CD14-positive monocyte (primary cell): ENCODE results near the gene PRR9. TPM values are rescaled to one million over a fixed set of nuclear protein-coding genes. Genes with fewer than 3 reads are reported as not detected.
"Not testable (repeated sequence)": the region's sequence is repeated elsewhere in the genome, so short reads cannot be mapped to it uniquely, and the experiment has no call there.

ENCODE experiments used
- DNase-seq, 3 donors: peaks; one replicate each; pipeline ENCODE4 v3.0.0-alpha.2; 2011 to 2022
- H2AFZ ChIP-seq: 2 replicates; pipeline ENCODE4 v1.6.0; 2012; ENCODE audit warnings: mild to moderate bottlenecking, low read depth, low read length, inconsistent platforms; ENCODE audit not compliant: insufficient read depth, poor library complexity, severe bottlenecking
- H3K27ac ChIP-seq, 2 donors: 1 replicate in 1 of 2; 2 replicates in 1 of 2; pipeline ENCODE4 v1.5.1; 2012 to 2013; ENCODE audit warnings: low read length in 2 of 2, control low read depth in 1 of 2, inconsistent platforms in 1 of 2, low read depth in 1 of 2, mild to moderate bottlenecking in 1 of 2
- H3K27me3 ChIP-seq, 2 donors: one replicate each; pipeline versions ENCODE4 v1.6.0 to v1.6.1; 2011 to 2013; ENCODE audit warnings: low read length in 2 of 2; ENCODE audit not compliant: control insufficient read depth in 2 of 2, insufficient read depth in 2 of 2
- H3K36me3 ChIP-seq, 2 donors: replicated peaks in 1 of 2; 1 replicate in 1 of 2; 2 replicates in 1 of 2; pipeline versions ENCODE4 v1.5.1 to v1.6.1; 2012 to 2013; ENCODE audit warnings: low read length in 2 of 2, control low read depth in 1 of 2, inconsistent platforms in 1 of 2, mild to moderate bottlenecking in 1 of 2; ENCODE audit not compliant: insufficient read depth in 2 of 2, control insufficient read depth in 1 of 2
- H3K4me1 ChIP-seq, 2 donors: 1 replicate in 1 of 2; 2 replicates in 1 of 2; pipeline versions ENCODE4 v1.5.1 to v1.6.1; 2012 to 2013; ENCODE audit warnings: low read length in 2 of 2, control low read depth in 1 of 2, inconsistent platforms in 1 of 2, mild to moderate bottlenecking in 1 of 2, moderate library complexity in 1 of 2; ENCODE audit not compliant: insufficient read depth in 2 of 2, control insufficient read depth in 1 of 2
- H3K4me2 ChIP-seq: replicated peaks from 2 replicates; pipeline ENCODE3; 2012; ENCODE audit warnings: low read length, moderate library complexity, mild to moderate bottlenecking; ENCODE audit not compliant: poor library complexity, severe bottlenecking; ENCODE audit errors: extremely low read depth
- H3K4me3 ChIP-seq, 3 experiments: fragments of 200-600 bp in 1 of 3; sonication (generic) in 1 of 3; replicated peaks in 1 of 3; 1 replicate in 2 of 3; 2 replicates in 1 of 3; pipeline ENCODE4 v1.5.1; 2011 to 2013; ENCODE audit warnings: low read length in 3 of 3, mild to moderate bottlenecking in 3 of 3, control low read depth in 2 of 3, low read depth in 2 of 3, inconsistent platforms in 1 of 3, moderate library complexity in 1 of 3
- H3K79me2 ChIP-seq: 2 replicates; pipeline ENCODE4 v1.6.0; 2012; ENCODE audit warnings: mild to moderate bottlenecking, control low read depth, inconsistent platforms, low read length, moderate library complexity; ENCODE audit not compliant: insufficient read depth
- H3K9ac ChIP-seq: 2 replicates; pipeline ENCODE4 v1.6.0; 2017; ENCODE audit warnings: low read length, mild to moderate bottlenecking; ENCODE audit not compliant: insufficient read depth, poor library complexity, severe bottlenecking
- H3K9me3 ChIP-seq, 2 donors: replicated peaks in 1 of 2; 1 replicate in 1 of 2; 2 replicates in 1 of 2; pipeline versions ENCODE4 v1.5.1 to v1.6.1; 2012 to 2013; ENCODE audit warnings: low read length in 2 of 2, control low read depth in 1 of 2; ENCODE audit not compliant: control insufficient read depth in 1 of 2, insufficient read depth in 1 of 2
- H4K20me1 ChIP-seq: 2 replicates; pipeline ENCODE4 v1.6.0; 2012; ENCODE audit warnings: mild to moderate bottlenecking, low read length, control low read depth, moderate library complexity; ENCODE audit not compliant: insufficient read depth
- H3K27ac Mint-ChIP-seq, 7 donors: one replicate each; pipeline ENCODE4 v1.8.0; 2020; ENCODE audit warnings: mild to moderate bottlenecking in 7 of 7, mixed read lengths in 7 of 7, moderate library complexity in 6 of 7, inconsistent platforms in 2 of 7
- H3K27me3 Mint-ChIP-seq, 3 donors: one replicate each; pipeline ENCODE4 v1.8.0; 2021 to 2022; ENCODE audit warnings: low read depth in 3 of 3, mild to moderate bottlenecking in 3 of 3, mixed read lengths in 3 of 3, moderate library complexity in 3 of 3, inconsistent platforms in 1 of 3
- H3K36me3 Mint-ChIP-seq, 2 donors: one replicate each; pipeline ENCODE4 v1.8.0; 2020; ENCODE audit warnings: mixed read lengths in 2 of 2, inconsistent platforms in 1 of 2, mild to moderate bottlenecking in 1 of 2
- H3K4me1 Mint-ChIP-seq: one replicate; pipeline ENCODE4 v1.8.0; 2020; ENCODE audit warnings: mild to moderate bottlenecking, mixed read lengths
- H3K4me3 Mint-ChIP-seq, 2 donors: one replicate each; pipeline ENCODE4 v1.8.0; 2020; ENCODE audit warnings: mild to moderate bottlenecking in 2 of 2, mixed read lengths in 2 of 2, moderate library complexity in 1 of 2
- H3K9me3 Mint-ChIP-seq, 7 donors: one replicate each; pipeline ENCODE4 v1.8.0; 2020 to 2022; ENCODE audit warnings: mixed read lengths in 7 of 7, mild to moderate bottlenecking in 6 of 7, moderate library complexity in 6 of 7, inconsistent platforms in 2 of 7
- WGBS: methylation state at CpG from one replicate; pipeline ENCODE4 v1.1.5; 2013; ENCODE audit warnings: missing lambda C conversion rate; ENCODE audit not compliant: insufficient coverage; 5-methylcytosine and 5-hydroxymethylcytosine counted together
- intact Hi-C, 2 donors: fragments of 100-400 bp; cut with micrococcal nuclease; formaldehyde crosslinking; loops; one replicate each; pipeline versions ENCODE4 v1.15.0 to v1.15.1; 2023
- polyA plus RNA-seq, 3 donors: library from polyadenylated mRNA; depleted of rRNA in 1 of 3; unstranded in 2 of 3; stranded (reverse) in 1 of 3; fragments of 300-500 nt in 2 of 3; fragments of >200 nt in 1 of 3; fragmentation: Illumina TruSeq in 2 of 3; gene quantifications; 1 replicate in 2 of 3; 2 replicates in 1 of 3; pipeline ENCODE4 v1.2.3, GENCODE V29; 2012 to 2021
- TF ChIP-seq, protein P1 (sequence below): fragments of 200-600 bp; IDR thresholded peaks from one replicate; pipeline ENCODE4 v1.8.0; 2022; ENCODE audit warnings: antibody characterized with exemption, mild to moderate bottlenecking

The PRR9 gene
- polyA plus RNA-seq, 3 donors: not detected

DNA sequence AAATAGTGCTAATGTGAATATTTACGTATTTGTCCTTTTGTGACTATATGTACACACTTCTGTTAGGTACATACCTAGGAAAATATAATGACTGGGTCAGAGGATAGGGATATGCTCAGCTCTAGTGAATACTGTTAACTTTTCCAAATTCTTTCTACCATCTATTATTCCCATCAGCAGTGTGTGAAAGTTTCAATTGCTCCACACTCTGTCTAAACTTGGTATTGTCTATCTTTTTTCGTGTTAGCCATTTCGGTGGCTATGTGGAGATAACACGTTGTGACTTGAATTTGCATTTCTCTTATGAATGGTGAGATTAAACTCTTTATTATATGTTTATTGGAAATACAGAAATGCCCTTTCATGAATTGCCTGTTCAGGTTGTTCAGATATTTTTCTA, 36.8 kb upstream of the PRR9 start:
- intact Hi-C loops: no loop called here
- H3K27ac ChIP-seq: no peak overlapping the region
- H3K9me3 Mint-ChIP-seq: peaks cover 0 to 7% (median 4%) of the 10 kb centered on the region in 7 donors
- WGBS: no CpG with 5 or more reads among the region's 4 CpGs
- H4K20me1 ChIP-seq: no peaks in the 10 kb centered on the region
- DNase-seq: no peak
- H3K36me3 ChIP-seq: no peaks in the 10 kb centered on the region
- no peaks in the 10 kb centered on the region for H3K4me1 ChIP-seq
- no peak overlapping the region for H3K4me3 ChIP-seq
- H3K9ac ChIP-seq: no peak overlapping the region
- H3K27ac Mint-ChIP-seq: no peak overlapping the region
- H3K27me3 Mint-ChIP-seq: peaks cover 6 to 16% (median 7%) of the 10 kb centered on the region in 3 donors
- H3K4me3 Mint-ChIP-seq: no peak overlapping the region
- peaks cover 2 to 4% of the 10 kb centered on the region in 2 donors for H3K27me3 ChIP-seq
- no peak overlapping the region for H3K4me2 ChIP-seq
- H3K4me1 Mint-ChIP-seq: no peaks in the 10 kb centered on the region
- no peaks in the 10 kb centered on the region for H3K9me3 ChIP-seq
- H3K36me3 Mint-ChIP-seq: no peaks in the 10 kb centered on the region
- TF ChIP-seq, protein P1, sequence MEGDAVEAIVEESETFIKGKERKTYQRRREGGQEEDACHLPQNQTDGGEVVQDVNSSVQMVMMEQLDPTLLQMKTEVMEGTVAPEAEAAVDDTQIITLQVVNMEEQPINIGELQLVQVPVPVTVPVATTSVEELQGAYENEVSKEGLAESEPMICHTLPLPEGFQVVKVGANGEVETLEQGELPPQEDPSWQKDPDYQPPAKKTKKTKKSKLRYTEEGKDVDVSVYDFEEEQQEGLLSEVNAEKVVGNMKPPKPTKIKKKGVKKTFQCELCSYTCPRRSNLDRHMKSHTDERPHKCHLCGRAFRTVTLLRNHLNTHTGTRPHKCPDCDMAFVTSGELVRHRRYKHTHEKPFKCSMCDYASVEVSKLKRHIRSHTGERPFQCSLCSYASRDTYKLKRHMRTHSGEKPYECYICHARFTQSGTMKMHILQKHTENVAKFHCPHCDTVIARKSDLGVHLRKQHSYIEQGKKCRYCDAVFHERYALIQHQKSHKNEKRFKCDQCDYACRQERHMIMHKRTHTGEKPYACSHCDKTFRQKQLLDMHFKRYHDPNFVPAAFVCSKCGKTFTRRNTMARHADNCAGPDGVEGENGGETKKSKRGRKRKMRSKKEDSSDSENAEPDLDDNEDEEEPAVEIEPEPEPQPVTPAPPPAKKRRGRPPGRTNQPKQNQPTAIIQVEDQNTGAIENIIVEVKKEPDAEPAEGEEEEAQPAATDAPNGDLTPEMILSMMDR: no peak
- no peak overlapping the region for H2AFZ ChIP-seq
- H3K79me2 ChIP-seq: no peaks in the 10 kb centered on the region

DNA sequence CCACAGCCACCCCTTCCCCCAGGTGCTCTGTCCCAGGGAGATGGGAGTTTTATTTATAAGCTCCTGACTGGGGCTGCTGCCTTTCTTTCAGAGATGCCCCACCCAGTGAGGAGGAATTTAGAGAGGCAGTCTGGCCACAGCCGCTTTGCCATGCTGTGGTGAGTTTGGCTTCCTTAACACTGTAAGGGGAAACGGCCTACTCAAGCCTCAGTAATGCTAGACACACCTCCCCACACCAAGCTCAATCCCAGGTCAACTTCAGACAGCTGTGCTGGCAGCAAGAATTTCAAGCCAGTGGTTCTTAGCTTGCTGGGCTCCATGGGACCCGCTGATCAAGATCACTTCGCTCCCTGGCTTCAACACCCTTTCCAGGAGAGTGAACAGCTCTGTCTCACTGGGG, 29.1 kb upstream of the PRR9 start:
- WGBS: 79% methylated on average over 2 of the region's 4 CpGs
- H4K20me1 ChIP-seq, H2AFZ ChIP-seq, H3K9ac ChIP-seq, H3K36me3 Mint-ChIP-seq, DNase-seq, H3K4me1 Mint-ChIP-seq, H3K27ac Mint-ChIP-seq, H3K4me2 ChIP-seq, H3K4me3 ChIP-seq, H3K4me3 Mint-ChIP-seq, H3K36me3 ChIP-seq, intact Hi-C loops, H3K9me3 ChIP-seq, H3K27ac ChIP-seq, H3K4me1 ChIP-seq, H3K79me2 ChIP-seq, H3K27me3 ChIP-seq: not testable (repeated sequence)
- Mint-ChIP-seq H3K9me3 (peaks cover 2 to 16% (median 7%) of the 10 kb centered on the region in 7 donors), H3K27me3 (peaks cover 10 to 37% (median 20%) of the 10 kb centered on the region in 3 donors)
